SHP77 treated with DMSO at 0.1 percent for 48 hours (cell line): ENCODE results near the gene PRKAA2.
"Not testable (repeated sequence)": the region's sequence is repeated elsewhere in the genome, so short reads cannot be mapped to it uniquely, and the experiment has no call there.

Source experiments
- DNase-seq: peaks from one replicate; lab custom pipeline; 2025; lab: John Stamatoyannopoulos, UW

Gene PRKAA2

DNA sequence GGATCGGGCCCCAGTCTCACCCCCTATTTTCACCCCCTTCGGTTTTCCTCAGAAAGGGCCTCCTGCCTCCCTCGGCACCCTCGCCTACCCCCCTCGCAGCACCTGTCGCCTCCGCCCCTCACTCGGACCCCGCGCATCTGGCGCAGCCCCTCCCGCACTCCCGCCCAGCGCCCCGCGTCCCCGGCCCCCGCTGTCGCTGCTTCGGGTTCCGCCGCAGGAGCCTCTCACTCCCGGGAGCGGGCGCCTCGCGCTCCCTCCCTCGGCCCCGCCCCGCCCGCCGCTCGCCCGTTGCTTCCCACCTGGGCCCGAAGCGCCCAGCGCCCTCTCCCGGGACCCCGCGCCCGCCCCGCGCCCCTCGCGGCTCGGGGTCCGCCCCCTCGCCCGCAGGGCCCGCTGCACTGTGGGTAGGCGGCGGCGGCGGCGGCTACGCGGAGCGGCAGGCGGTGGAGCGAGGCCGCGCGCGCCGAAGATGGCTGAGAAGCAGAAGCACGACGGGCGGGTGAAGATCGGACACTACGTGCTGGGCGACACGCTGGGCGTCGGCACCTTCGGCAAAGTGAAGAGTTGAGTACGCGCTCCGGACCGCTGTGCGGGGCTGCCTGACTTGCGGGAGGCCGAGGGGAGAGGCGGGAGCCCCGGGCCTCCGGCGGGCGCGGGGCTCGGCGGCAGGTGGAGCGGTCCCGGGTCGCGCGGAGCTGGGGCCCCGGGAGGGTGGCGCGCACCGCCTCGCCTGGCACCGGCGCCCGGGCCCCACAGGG is at the start of gene PRKAA2:
TSS of gene PRKAA2 (plus strand) at position 396 of the 758 bp plus-strand sequence. CDS start at position 470, 74 bp downstream.
- DNase-seq: no peak

DNA sequence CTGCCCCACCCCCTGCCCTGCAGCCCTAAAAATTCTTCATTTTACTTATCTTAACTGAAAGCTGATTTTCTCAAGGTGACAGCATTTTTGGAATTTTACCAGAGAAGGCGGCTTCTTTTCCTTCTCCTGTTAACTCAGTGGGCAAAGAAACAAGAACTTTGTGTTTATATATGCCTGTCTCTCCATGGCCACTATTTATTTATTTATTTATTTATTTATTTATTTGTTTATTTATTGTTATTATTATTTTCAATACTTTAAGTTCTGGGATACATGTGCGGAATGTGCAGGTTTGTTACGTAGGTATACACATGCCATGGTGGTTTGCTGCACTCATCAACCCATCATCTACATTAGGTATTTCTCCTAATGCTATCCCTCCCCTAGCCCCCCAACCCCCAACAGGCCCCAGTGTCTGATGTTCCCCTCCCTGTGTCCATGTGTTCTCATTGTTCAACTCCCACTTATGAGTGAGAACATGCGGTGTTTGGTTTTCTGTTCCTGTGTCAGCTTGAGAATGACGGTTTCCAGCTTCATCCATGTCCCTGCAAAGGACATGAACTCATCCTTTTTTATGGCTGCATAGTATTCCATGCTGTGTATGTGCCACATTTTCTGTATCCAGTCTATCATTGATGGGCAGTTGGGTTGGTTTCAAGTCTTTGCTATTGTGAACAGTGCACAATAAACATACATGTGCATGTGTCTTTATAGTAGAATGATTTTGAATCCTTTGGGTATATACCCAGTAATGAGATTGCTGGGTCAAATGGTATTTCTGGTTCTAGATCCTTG is 49.5 kb upstream of the PRKAA2 start:
- DNase-seq: not testable (repeated sequence)

DNA sequence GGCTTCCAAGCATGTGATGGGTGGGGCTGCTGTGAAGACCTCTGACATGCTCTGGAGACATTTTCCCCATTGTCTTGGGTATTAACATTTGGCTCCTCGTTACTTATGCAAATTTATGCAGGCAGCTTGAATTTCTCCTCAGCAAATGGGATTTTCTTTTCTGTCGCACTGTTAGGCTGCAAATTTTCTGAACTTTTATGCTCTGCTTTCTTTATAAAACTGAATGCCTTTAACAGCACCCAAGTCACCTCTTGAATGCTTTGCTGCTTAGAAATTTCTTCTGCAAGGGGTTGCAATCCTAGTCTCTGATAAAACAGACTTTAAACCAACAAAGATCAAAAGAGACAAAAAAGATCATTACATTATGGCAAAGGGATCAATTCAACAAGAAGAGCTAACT is 35.0 kb upstream of the PRKAA2 start:
- DNase-seq: not testable (repeated sequence)

DNA sequence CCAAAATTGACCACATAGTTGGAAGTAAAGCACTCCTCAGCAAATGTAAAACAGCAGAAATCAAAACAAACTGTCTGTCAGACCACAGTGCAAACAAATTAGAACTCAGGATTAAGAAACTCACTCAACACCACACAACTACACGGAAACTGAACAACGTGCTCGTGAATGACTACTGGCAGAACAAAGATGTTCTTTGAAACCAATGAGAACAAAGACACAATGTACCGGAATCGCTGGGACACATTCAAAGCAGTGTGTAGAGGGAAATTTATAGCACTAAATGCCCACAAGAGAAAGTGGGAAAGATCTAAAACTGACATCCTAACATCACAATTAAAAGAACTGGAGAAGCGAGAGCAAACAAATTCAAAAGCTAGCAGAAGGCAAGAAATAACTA is 34.3 kb upstream of the PRKAA2 start:
- DNase-seq: not testable (repeated sequence)

DNA sequence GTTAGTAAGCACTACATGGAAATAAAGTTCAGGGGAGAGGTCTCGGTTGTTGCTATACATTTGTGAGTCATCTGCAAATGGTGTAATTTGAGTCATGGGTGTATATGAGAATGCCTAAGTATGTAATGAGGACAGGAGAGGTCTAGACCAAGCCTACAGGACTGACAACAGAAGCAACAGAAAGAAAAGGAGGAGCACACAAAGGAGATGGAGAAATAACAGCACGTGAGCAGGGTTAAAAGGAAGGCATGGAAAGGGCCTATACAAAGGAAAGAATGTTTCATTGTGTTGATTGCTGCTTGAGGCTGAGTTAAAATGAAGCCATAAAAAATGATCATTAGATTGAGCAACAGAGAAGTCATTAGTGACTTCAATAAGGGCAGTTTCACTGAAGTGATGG is 28.0 kb upstream of the PRKAA2 start:
- no peak for DNase-seq

DNA sequence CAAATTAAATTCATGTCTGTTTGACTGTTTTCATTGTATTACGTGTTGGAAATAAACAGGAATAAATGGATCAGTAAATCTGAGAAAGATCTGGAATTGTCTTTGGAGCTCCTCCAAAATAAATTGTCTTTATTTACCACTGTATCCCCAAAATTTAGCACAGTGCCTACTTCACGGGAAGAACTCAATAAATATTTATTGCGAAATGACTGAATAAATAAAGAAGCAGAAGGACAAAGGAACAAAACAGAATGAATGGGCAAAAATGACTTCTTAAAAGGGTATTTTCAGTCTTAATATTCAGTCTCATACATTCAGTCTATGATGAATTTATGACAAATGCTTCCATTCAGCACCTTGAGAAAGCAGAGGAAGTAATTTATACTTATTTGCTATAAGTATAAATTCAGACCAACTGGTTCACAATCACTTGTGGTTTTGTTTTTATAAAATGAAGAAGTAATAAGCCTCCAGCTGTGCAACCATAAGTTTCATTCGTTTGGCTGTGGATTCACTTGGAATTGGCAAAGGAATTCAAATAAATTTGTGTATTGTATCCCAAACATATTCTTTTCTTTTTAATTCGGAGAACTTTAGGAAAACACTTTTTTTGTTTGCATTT is 19.2 kb upstream of the PRKAA2 start:
- DNase-seq: no peak

DNA sequence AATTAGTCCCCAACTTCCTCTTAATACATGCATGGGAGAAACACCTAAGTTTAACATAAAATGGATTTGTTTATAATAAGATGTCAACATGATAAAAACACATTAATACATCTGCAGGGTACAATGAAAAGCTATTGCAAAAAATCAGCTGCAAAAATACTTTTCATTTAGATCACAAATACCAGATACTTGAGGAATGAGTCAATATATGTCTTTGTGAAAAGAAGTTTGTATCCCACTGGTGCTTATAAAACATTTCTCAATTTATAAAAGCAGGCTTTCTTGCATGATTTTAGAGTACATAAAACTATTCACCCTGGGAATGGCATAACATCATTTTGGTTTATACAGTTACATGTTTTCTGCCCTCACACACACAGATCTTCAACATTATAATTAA is 18.6 kb upstream of the PRKAA2 start:
- no peak for DNase-seq

DNA sequence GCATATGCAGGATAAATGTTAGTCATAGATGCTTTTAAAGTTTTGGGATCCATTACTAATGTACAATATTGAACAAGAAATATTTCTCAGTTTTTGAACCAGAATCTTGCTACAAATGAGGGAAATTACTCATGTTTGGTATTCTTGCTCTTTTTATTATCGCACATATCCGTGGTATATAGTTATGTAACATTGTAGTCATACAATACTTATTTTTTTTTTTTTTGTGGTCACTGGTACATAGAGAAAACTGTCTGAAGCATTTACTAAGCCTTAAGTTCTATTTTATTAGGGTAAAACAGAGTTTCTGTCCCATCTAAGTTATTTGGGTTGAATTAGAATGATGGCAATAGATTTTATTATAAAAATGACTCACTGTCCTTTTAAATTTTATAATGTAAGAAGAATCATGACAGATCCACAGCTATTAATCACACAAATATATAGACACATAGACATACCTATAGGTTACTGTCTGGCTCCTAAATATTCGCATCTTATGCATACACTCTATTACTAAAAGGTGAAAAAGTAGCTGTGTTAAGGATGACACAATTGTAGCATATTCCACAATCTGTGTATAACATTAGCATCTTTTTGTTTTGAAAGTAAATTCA is 18.0 kb upstream of the PRKAA2 start:
- DNase-seq: no peak

DNA sequence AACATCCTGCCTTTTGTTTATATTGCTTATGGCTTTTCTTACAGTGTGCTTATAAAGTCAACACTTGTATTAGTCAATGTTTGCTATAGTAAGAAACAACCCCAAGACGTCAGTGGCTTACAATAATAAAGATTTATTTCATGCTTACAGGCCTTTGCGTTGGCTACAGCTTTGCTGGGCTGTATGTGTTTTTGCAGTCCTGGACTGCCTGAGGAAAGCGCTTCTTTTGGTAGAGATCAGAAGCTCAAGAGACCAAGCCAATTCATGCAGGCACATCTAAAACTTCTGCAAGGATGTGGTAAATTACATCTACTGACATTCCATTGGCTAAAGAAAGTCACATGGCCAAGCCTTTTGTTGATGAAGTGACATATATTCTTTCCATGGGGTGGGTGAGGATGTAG is 17.5 kb upstream of the PRKAA2 start:
- DNase-seq: peak; percentile 40

DNA sequence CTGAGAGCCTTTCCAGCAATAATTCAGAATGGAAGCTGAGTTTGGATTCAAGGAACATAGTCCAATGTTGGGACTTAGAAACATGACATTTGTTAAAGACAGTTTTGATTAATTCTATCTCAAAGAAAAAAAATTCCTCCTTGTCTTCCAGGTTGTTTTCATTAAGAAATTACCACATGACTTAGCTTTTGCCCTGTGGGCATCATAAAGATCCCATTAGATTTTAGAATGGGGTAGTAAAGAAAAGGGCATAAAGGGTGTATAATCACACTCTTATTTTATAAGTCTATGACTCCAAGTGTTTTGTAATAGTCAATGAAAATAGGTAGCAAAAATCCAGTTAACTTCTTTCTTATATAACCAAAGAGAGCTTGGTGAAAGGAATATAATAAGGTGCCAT is 14.3 kb upstream of the PRKAA2 start:
- DNase-seq: no peak

DNA sequence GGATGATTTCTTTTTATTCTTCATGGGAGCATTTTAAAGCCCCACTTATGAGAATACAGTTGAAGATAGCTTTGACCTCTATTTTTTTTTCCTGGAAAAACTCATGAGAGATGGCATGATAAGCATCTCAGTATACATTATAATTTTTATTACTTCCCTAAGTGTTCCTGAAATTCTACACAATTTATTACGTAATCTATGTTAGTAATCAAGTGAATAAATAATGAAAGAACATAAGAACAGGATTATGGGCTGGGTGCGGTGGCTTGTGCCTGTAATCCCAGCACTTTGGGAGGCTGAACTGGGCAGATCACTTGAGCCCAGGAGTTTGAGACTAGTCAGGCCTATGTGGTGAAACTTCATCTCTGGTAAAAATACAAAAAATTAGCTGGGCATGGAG is 13.2 kb upstream of the PRKAA2 start:
- DNase-seq: no peak

DNA sequence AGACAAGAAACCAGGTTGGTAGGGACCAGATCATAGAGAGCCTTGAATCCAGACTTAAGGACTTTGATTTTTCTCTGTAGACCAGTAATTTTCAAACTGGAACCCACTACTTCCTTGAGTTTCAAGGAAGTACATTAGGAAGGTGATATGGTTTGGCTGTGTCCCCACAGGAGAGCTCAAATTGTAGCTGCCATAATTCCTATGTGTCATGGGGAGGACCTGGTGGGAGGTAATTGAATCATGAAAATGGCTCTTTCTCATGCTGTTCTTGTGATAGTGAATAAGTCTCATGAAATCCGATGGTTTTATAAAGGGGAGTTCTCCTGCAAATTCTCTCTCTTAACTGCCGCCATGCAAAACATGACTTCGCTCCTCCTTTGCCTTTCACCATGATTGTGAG is 10.1 kb upstream of the PRKAA2 start:
- no peak for DNase-seq

DNA sequence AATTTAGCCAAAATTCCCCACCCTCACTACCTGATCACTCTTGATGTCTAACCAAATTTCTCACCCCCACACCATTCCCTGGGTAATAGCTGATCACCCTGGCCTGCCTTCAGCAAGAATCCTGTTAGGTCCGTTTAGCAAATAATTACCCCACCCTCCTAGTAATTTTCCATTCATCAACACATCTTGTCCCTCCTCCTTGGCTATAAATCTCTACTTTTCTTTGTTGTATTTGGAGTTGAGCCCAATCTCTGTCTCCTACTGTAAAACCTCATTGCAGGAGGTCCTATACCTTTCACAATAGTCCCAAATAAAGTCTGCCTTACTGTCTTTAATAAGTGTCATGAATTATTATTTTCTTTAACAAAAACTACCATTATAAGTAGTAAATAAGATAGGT is 6.9 kb upstream of the PRKAA2 start:
- DNase-seq: no peak

DNA sequence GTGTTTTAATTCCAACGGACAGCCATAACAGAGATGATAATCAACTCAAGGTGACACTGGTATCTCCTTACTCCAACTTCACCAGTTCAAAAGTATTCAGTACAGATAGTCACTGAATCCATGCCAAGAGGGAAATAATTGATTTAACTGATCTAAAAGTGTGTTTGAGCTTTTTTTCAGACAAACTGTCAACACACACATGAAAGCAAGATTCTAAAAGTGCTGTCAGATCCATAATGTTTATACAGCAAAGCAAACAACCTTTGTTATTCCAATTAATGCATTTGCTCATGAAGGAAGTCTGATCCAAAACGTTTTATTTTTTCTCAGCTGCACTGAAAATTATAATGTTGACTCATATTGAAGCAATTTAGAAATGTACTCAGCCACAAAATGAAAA is 5.9 kb upstream of the PRKAA2 start:
- no peak for DNase-seq

DNA sequence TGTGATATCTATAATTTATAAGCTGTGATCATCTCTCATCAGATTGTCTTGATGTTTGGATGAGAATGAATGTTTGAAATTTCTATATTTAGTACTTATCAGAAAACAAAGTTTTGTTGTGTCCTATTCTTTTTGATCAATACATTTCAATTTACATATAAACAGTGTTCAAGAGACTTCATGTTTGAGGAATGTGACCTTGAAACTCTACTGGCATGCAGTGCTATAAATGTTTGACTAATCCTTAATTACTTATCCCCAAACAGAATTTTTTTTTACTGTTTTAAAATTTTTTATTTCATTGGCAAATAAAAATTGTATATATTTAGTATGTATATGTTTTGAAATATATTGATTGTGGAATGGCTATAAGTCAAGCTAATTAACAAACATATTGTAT is 1.5 kb upstream of the PRKAA2 start:
- DNase-seq: no peak

DNA sequence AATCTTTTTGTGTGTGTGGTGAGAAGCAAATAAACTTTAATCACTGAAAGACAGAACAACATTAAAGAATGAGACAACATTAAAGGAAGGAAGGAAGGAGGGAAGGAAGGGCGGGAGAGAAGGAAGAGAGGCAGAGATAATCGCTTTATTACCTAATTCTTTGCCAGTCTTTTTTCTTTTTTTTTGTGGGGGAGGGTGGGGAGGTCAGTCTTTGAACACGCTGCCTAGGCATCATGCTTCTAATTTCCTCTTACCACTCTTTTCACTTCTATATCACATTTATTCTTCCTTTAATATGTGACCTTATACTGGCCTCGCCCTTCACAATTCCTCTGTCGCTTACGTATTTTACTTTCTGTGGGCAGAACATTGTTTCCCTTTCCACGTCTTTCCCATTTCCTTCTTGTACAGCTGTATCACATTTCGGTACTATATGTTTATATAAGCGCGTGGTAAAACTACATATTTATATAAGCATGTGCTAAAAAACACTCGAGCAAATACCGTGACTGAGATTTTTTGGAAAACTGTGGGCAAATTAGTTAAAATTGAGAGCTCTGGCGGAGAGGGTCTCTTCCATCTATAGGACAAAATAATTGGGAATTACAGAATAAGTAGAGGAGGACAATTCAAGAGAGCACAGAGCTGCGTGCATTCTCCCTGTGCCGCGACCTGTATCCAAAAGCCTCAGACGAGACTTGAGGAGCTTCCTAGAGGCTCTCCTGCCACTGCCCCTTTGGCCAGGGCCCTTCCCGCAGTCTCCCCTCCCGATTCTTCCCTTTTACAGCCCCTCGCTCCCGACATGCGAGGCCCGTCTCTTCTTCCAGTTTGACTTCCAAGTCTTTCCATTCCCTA is 823 bp upstream of the PRKAA2 start:
- peak; percentile 39 for DNase-seq

DNA sequence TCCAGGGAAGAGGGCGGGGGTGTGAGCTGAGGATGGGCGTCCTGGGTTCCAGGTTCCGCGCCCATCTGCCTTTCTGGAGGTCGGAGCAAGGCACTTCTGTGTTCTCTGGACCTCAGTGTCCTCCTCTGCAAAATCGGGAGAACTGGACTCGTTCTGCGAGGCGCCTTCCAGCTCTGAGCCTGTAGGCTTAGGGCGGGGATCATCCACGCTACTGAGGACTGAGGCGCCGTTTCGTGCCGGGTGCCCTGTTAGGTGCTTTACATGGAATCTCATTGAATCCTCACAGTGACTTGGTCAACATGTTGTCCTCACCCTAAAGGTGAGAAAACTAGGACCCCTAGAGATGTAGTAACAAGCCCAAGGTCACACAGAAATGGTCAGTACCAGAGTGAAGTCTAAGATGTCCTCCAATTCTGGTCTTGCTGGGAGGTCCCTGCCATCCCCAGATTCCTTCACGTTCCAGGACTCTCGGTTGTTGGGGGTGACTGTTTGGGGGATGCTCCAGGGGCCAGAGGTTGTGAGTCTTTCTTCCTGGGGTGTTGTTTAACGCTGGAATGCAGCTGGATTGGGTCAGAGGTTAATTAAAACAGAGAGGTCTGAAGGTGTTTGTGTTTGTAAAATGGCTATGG is 677 bp downstream of the PRKAA2 start:
- DNase-seq: no peak

DNA sequence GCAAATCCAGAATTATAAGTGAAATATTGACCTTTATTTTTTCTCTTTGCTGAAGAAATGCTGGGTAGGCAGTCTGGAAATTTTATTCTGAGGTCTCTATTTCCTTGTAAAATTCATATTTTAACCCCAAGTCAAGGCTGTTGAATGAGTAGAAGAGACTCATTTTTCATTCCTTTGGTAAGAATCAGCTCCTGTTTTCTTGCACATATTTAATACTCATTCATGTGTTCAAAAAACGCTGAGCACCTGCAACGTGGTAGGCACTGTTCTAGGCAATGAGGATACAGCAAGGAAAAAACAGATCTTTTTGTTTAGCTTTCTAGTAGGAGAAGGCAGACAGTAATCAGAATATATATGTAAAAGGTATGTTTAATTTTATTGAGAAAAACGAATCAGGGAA is 1.5 kb downstream of the PRKAA2 start:
- DNase-seq: no peak

DNA sequence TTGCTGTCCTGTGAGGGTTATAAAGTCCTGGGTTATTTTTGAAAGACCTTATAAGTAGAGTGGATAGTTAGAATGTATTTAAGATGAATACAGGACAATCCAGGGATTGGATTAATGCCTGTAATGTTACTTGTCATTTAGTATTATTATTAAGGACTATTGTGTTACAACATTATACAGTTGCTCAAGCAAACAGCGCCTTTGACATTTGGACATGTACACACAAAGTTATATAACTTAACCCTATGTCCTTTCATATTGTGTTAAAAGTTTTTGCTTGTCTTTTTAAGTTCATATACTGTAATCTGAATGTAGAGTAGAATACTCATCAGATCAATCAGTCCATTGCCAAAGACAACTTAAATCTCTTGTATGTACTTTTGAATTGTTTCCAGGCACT is 2.0 kb downstream of the PRKAA2 start:
- no peak for DNase-seq

DNA sequence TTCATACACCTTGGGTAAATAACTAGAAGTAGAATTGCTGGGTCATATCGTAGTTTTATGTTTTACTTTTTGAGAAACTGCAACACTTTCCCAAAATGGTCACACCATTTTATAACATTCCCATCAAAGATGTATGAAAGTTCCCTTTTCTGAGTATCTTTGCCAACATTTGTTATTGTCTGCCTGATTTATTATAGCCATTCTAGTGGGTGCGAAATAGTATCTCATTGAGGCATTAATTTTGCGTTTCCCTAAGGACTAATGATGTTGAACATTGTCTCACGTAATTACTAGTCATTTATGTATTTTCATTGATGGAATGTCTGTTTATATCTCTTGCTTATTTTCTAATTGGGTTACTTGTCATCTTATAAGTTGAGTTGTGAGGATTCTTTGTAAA is 3.4 kb downstream of the PRKAA2 start:
- DNase-seq: no peak
